HepG2 (cell line): ENCODE data around the gene KATNA1. TPM values are rescaled to one million over a fixed set of nuclear protein-coding genes. Genes with fewer than 3 reads are reported as not detected.
A peak's percentile ranks its signal among the peaks of the same experiment; 100 is the strongest.

Source experiments
- ARNT ChIP-seq: fragments of 450-650 bp; IDR thresholded peaks from 2 replicates; pipeline ENCODE4 v1.6.1; 2017
- DMTF1 ChIP-seq: sonication (generic); formaldehyde crosslinking; IDR thresholded peaks from 2 replicates; pipeline ENCODE4 v1.4.0; 2020; ENCODE audit warnings: mild to moderate bottlenecking, missing genetic modification reagents
- HDAC1 ChIP-seq: sonication (generic); formaldehyde crosslinking; IDR thresholded peaks from 2 replicates; pipeline ENCODE4 v1.5.1; 2020; ENCODE audit warnings: mild to moderate bottlenecking, missing genetic modification reagents
- MED13 ChIP-seq: sonication (generic); formaldehyde crosslinking; IDR thresholded peaks from 2 replicates; pipeline ENCODE4 v1.5.0; 2020; ENCODE audit warnings: missing genetic modification reagents
- PBX3 ChIP-seq: sonication (generic); formaldehyde crosslinking; IDR thresholded peaks from 2 replicates; pipeline ENCODE4 v1.8.1; 2023; ENCODE audit warnings: missing genetic modification reagents, inconsistent platforms, borderline replicate concordance
- SMAD1 ChIP-seq: sonication (generic); formaldehyde crosslinking; IDR thresholded peaks from 2 replicates; pipeline ENCODE4 v1.4.0; 2020; ENCODE audit warnings: missing genetic modification reagents, low read depth, mild to moderate bottlenecking, borderline replicate concordance
- SOX6 ChIP-seq, 2 experiments: fragments of 450-650 bp in 1 of 2; sonication (generic) in 1 of 2; formaldehyde crosslinking in 1 of 2; IDR thresholded peaks; 2 replicates each; pipeline versions ENCODE4 v1.4.0 to v1.6.1; 2017 to 2020; ENCODE audit warnings: antibody characterized with exemption in 1 of 2, mild to moderate bottlenecking in 1 of 2, missing genetic modification reagents in 1 of 2
- ZBTB39 ChIP-seq: sonication (generic); formaldehyde crosslinking; IDR thresholded peaks from 2 replicates; pipeline ENCODE4 v1.5.0; 2020; ENCODE audit warnings: missing genetic modification reagents
- ZC3H13 ChIP-seq: sonication (generic); formaldehyde crosslinking; IDR thresholded peaks from 2 replicates; pipeline ENCODE4 v1.8.1; 2023; ENCODE audit warnings: mild to moderate bottlenecking, missing genetic modification reagents, moderate library complexity
- ZNF20 ChIP-seq: sonication (generic); formaldehyde crosslinking; IDR thresholded peaks from 2 replicates; pipeline ENCODE4 v1.4.0; 2020; ENCODE audit warnings: mild to moderate bottlenecking, moderate library complexity, missing genetic modification reagents
- ZNF317 ChIP-seq: sonication (generic); formaldehyde crosslinking; IDR thresholded peaks from 2 replicates; pipeline ENCODE4 v1.5.0; 2020; ENCODE audit warnings: mild to moderate bottlenecking, missing genetic modification reagents
- ZNF543 ChIP-seq: sonication (generic); formaldehyde crosslinking; IDR thresholded peaks from 2 replicates; pipeline ENCODE4 v1.4.0; 2020; ENCODE audit warnings: mild to moderate bottlenecking, missing genetic modification reagents
- ZNF609 ChIP-seq: sonication (generic); formaldehyde crosslinking; IDR thresholded peaks from 2 replicates; pipeline ENCODE4 v1.4.0; 2020; ENCODE audit warnings: mild to moderate bottlenecking, missing genetic modification reagents, borderline replicate concordance
- ZNF879 ChIP-seq: sonication (generic); formaldehyde crosslinking; IDR thresholded peaks from 2 replicates; pipeline ENCODE4 v1.8.1; 2023; ENCODE audit warnings: missing genetic modification reagents
- polyA plus RNA-seq, 8 experiments: library from polyadenylated mRNA; depleted of rRNA in 3 of 8; stranded (reverse) in 7 of 8; unstranded in 1 of 8; fragments of >200 nt; fragmentation: Illumina TruSeq in 4 of 8; extraction: Trizol in 4 of 8; gene quantifications; 2 replicates each; pipeline versions ENCODE4 v1.2.1 to v1.2.3, GENCODE V29; 2011 to 2016; ENCODE audit warnings: low read depth in 4 of 8, missing spikeins in 1 of 8, mixed read lengths in 1 of 8; ENCODE audit not compliant: insufficient read depth in 1 of 8
- total RNA-seq, 5 experiments: library from RNA; depleted of rRNA; stranded (reverse); fragments of >200 nt; fragmentation: Illumina TruSeq; extraction: Trizol; gene quantifications; 2 replicates each; pipeline ENCODE4 v1.2.3, GENCODE V29; 2016; ENCODE audit warnings: low read depth in 1 of 5

KATNA1 gene
- total and polyA plus RNA-seq, 2 of the 13 experiments (the other 11 are each of a cell fraction or from before 2014, with no cell fraction given) = 14.8 to 25.3 TPM

- 0 out of 2 replicates have a peak, but pooled peaks have one; percentile 22 for TF ChIP-seq SMAD1 (CRISPR knock-in tag)
- TF ChIP-seq DMTF1 (CRISPR knock-in tag) = no peak
- no peak; the same call in 1 of the 2 replicates for TF ChIP-seq ZNF317
- 0 out of 2 replicates have a peak, but pooled peaks have one; percentile 6 for TF ChIP-seq MED13
- no peak for TF ChIP-seq PBX3
- no peak for TF ChIP-seq SOX6 (IDR thresholded peaks at IDR 0.05)
- peak; percentile 33; the same call in 1 of the 2 replicates for TF ChIP-seq SOX6 (CRISPR knock-in tag; IDR thresholded peaks at IDR 0.05)
- TF ChIP-seq ZNF609 (CRISPR knock-in tag) = peak; percentile 33; the same call in 1 of the 2 replicates
- TF ChIP-seq ZBTB39 (CRISPR knock-in tag) = no peak
- TF ChIP-seq ZNF879 = peak; percentile 52; the same call in 1 of the 2 replicates
- TF ChIP-seq HDAC1 (CRISPR knock-in tag) = peak; percentile 93
- TF ChIP-seq ZNF20 = peak; percentile 30; the same call in 1 of the 2 replicates
- 0 out of 2 replicates have a peak, but pooled peaks have one; percentile 19 for TF ChIP-seq ZNF543 (CRISPR knock-in tag)
- TF ChIP-seq ARNT = no peak
- 0 out of 2 replicates have a peak, but pooled peaks have one; percentile 6 for TF ChIP-seq ZC3H13
Observed at GRCh38 chr6:149566410-149567193, 81.9 kb downstream of the KATNA1 start (continued).
